B cell (primary cell): ENCODE results near the gene ZFP62. TPM values are rescaled to one million over a fixed set of nuclear protein-coding genes. Genes with fewer than 3 reads are reported as not detected.

ENCODE experiments used
- ATAC-seq: fragments of 200-7000 bp; cut with Tn5 transposase; one replicate; pipeline ENCODE4 v1.10.0; 2021; ENCODE audit warnings: low read depth, mild to moderate bottlenecking, moderate number of reproducible peaks, moderate library complexity
- CTCF ChIA-PET: fragments of 350-600 bp; sonication (Branson Sonifier 250); formaldehyde crosslinking; loops from one replicate; lab custom pipeline; 2021; ENCODE audit warnings: antibody characterized with exemption, inconsistent platforms; lab: Charles Lee
- POLR2A ChIA-PET: fragments of 350-600 bp; sonication (Branson Sonifier 250); formaldehyde crosslinking; loops from one replicate; lab custom pipeline; 2021; ENCODE audit warnings: antibody characterized with exemption; lab: Charles Lee
- DNase-seq: peaks from one replicate; pipeline ENCODE4 v3.0.0; 2013
- H2AFZ ChIP-seq: 2 replicates; pipeline ENCODE4 v1.6.1; 2012; ENCODE audit warnings: mild to moderate bottlenecking, low read depth, low read length; ENCODE audit not compliant: insufficient read depth, poor library complexity, severe bottlenecking
- H3K27ac ChIP-seq, 2 donors: 1 replicate in 1 of 2; 2 replicates in 1 of 2; pipeline ENCODE4 v1.5.1; 2012 to 2013; ENCODE audit warnings: low read length in 2 of 2, mild to moderate bottlenecking in 2 of 2, moderate library complexity in 1 of 2
- H3K27me3 ChIP-seq, 4 experiments: fragments of 200-600 bp in 1 of 4; sonication (generic) in 1 of 4; replicated peaks in 1 of 4; 1 replicate in 2 of 4; 2 replicates in 2 of 4; pipeline versions ENCODE4 v1.6.1 to v1.7.0; 2013 to 2016; ENCODE audit warnings: low read length in 3 of 4, mild to moderate bottlenecking in 2 of 4, mixed read lengths in 1 of 4, moderate library complexity in 1 of 4; ENCODE audit not compliant: insufficient read depth in 4 of 4, control insufficient read depth in 3 of 4; ENCODE audit errors: control extremely low read depth in 1 of 4
- H3K36me3 ChIP-seq, 2 experiments: replicated peaks in 1 of 2; 1 replicate in 1 of 2; 2 replicates in 1 of 2; pipeline versions ENCODE4 v1.6.1 to v1.7.1; 2013; ENCODE audit warnings: low read length in 1 of 2; ENCODE audit not compliant: insufficient read depth in 2 of 2, control insufficient read depth in 1 of 2; ENCODE audit errors: control extremely low read depth in 1 of 2, extremely low read depth in 1 of 2
- H3K4me1 ChIP-seq, 2 donors: fragments of 200-600 bp in 1 of 2; sonication (generic) in 1 of 2; 1 replicate in 1 of 2; 2 replicates in 1 of 2; pipeline versions ENCODE4 v1.5.1 to v1.6.1; 2013 to 2017; ENCODE audit warnings: low read length in 2 of 2; ENCODE audit not compliant: control insufficient read depth in 2 of 2, insufficient read depth in 2 of 2
- H3K4me2 ChIP-seq: replicated peaks from 2 replicates; pipeline ENCODE3; 2012; ENCODE audit warnings: mild to moderate bottlenecking, low read depth, low read length; ENCODE audit not compliant: poor library complexity, severe bottlenecking
- H3K4me3 ChIP-seq, 5 experiments: fragments of 200-600 bp in 1 of 5; sonication (generic) in 1 of 5; 1 replicate in 3 of 5; 2 replicates in 2 of 5; pipeline versions ENCODE4 v1.5.1 to v1.7.0; 2011 to 2016; ENCODE audit warnings: low read length in 4 of 5, mild to moderate bottlenecking in 4 of 5, low read depth in 2 of 5, control low read depth in 1 of 5, moderate library complexity in 1 of 5; ENCODE audit not compliant: insufficient read depth in 1 of 5; ENCODE audit errors: control extremely low read depth in 1 of 5, extremely low read depth in 1 of 5
- H3K79me2 ChIP-seq: fragments of 200-600 bp; sonication (generic); one replicate; pipeline ENCODE4 v1.6.0; 2016; ENCODE audit warnings: low read length; ENCODE audit not compliant: control insufficient read depth, insufficient read depth
- H3K9ac ChIP-seq: fragments of 200-600 bp; sonication (generic); 2 replicates; pipeline ENCODE4 v1.6.1; 2017; ENCODE audit warnings: mild to moderate bottlenecking, low read length, moderate library complexity
- H3K9me3 ChIP-seq, 3 donors: one replicate each; pipeline versions ENCODE4 v1.6.1 to v1.7.1; 2013; ENCODE audit warnings: low read length in 2 of 3; ENCODE audit not compliant: control insufficient read depth in 2 of 3, insufficient read depth in 1 of 3; ENCODE audit errors: control extremely low read depth in 1 of 3
- H4K20me1 ChIP-seq: 2 replicates; pipeline ENCODE4 v1.6.0; 2012; ENCODE audit warnings: mild to moderate bottlenecking, low read length; ENCODE audit not compliant: insufficient read depth, control insufficient read depth, poor library complexity, severe bottlenecking
- H3K27ac Mint-ChIP-seq: one replicate; pipeline ENCODE4 v1.8.0; 2021; ENCODE audit warnings: mixed read lengths
- H3K27me3 Mint-ChIP-seq: one replicate; pipeline ENCODE4 v1.8.0; 2021; ENCODE audit warnings: mixed read lengths
- H3K4me1 Mint-ChIP-seq: one replicate; pipeline ENCODE4 v1.8.0; 2021; ENCODE audit warnings: mixed read lengths
- H3K4me3 Mint-ChIP-seq: one replicate; pipeline ENCODE4 v1.8.0; 2021; ENCODE audit warnings: mixed read lengths
- H3K9me3 Mint-ChIP-seq: one replicate; pipeline ENCODE4 v1.8.0; 2022; ENCODE audit warnings: mixed read lengths; ENCODE audit not compliant: insufficient read depth
- EZH2 ChIP-seq: IDR thresholded peaks from 2 replicates; pipeline ENCODE4 v1.6.1; 2012; ENCODE audit warnings: borderline replicate concordance, low read depth, mild to moderate bottlenecking, moderate library complexity, low read length; ENCODE audit not compliant: insufficient read depth, poor library complexity, severe bottlenecking
- WGBS: methylation state at CpG from one replicate; pipeline ENCODE4 v1.1.5; 2013; ENCODE audit warnings: missing lambda C conversion rate; ENCODE audit not compliant: insufficient coverage; 5-methylcytosine and 5-hydroxymethylcytosine counted together
- intact Hi-C: fragments of 100-400 bp; cut with micrococcal nuclease; formaldehyde crosslinking; loops from one replicate; pipeline ENCODE4 v1.10.0; 2022
- polyA plus RNA-seq: library from polyadenylated mRNA; depleted of rRNA; stranded (reverse); fragments of >200 nt; gene quantifications from 2 replicates; pipeline ENCODE4 v1.2.3, GENCODE V29; 2012
- total RNA-seq, 2 donors: library from RNA; stranded (reverse); fragments of 120-200 nt in 1 of 2; gene quantifications; 1 replicate in 1 of 2; 2 replicates in 1 of 2; pipeline versions ENCODE4 v1.2.3 to v1.2.4, GENCODE V29; 2013 to 2022
- TF ChIP-seq, protein P1 (sequence below): fragments of 200-600 bp; IDR thresholded peaks from one replicate; pipeline ENCODE4 v1.8.0; 2022; ENCODE audit warnings: antibody characterized with exemption, mild to moderate bottlenecking

The ZFP62 gene
- total and polyA plus RNA-seq, 2 donors (not counting 1 experiment from before 2014, with no cell fraction given), result 19.1 to 61.8 TPM

DNA sequence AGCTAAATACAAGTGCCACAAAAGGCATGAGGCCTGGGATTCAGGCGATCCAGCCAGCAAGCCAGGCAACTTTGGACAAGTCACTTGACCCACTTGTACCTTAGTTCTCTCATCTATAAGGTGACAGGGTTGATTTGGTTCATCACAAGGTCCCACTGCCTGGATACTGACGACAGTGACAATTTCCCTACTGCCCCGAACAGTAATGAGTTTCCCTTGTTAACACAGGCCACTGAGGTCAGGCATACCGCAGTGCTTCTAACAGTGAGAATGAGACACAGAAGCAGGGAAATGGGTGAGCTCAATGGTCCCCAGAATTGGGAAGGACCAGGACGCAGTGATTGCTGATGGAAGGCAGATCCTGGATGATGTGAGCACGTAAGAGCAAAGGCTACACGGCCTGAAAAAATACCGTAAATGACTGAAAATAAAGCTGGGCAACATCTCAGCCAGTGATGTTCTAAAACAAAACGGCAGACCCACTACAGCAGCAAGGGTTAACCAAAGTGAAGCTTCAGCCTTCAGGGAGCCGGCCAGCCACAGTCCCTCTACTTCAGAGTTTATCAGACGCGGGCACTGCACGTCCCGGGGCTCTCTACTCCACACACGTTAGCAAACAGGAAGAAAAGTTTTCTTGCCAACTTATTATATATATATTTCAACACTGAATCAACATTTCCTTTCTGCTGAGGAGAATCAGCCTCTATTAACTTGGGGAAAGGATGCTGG, 59.3 kb downstream of the ZFP62 start:
- DNase-seq (no peak), ATAC-seq (no peak)
- H3K4me3 ChIP-seq, result peak overlapping the region; percentile 63 to 96 (median 90)

More for the DNA sequence above, 59.3 kb downstream of the ZFP62 start:
- intact Hi-C loops, result loop anchor here (1.0 to 5.0 kb wide), 7 partner anchors 9 to 461 kb away; partner anchors contain the start of genes RACK1, TRIM41 and TRIM52
- Mint-ChIP-seq H3K4me1 (peaks cover 80% of the 10 kb centered on the region), H3K27ac (peak overlapping the region; percentile 81), H3K27me3 (no peaks in the 10 kb centered on the region), H3K9me3 (no peaks in the 10 kb centered on the region), H3K4me3 (peak overlapping the region; percentile 86)
- Histone ChIP-seq H3K4me1 (peaks cover 75 to 82% of the 10 kb centered on the region in 2 donors), H3K9me3 (no peaks in the 10 kb centered on the region), H3K79me2 (peaks cover 62% of the 10 kb centered on the region), H2AFZ (peak overlapping the region; percentile 47), H4K20me1 (peaks cover 58% of the 10 kb centered on the region), H3K36me3 (peaks cover 6 to 40% of the 10 kb centered on the region in 2 experiments), H3K4me2 (peak overlapping the region; percentile 90), H3K27me3 (no peaks in the 10 kb centered on the region), H3K9ac (peak overlapping the region; percentile 89), H3K27ac (peak overlapping the region in 1 of 2 donors; percentile 57)
- no peak for TF ChIP-seq EZH2
- TF ChIP-seq, protein P1, sequence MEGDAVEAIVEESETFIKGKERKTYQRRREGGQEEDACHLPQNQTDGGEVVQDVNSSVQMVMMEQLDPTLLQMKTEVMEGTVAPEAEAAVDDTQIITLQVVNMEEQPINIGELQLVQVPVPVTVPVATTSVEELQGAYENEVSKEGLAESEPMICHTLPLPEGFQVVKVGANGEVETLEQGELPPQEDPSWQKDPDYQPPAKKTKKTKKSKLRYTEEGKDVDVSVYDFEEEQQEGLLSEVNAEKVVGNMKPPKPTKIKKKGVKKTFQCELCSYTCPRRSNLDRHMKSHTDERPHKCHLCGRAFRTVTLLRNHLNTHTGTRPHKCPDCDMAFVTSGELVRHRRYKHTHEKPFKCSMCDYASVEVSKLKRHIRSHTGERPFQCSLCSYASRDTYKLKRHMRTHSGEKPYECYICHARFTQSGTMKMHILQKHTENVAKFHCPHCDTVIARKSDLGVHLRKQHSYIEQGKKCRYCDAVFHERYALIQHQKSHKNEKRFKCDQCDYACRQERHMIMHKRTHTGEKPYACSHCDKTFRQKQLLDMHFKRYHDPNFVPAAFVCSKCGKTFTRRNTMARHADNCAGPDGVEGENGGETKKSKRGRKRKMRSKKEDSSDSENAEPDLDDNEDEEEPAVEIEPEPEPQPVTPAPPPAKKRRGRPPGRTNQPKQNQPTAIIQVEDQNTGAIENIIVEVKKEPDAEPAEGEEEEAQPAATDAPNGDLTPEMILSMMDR, result no peak
- 33% methylated on average over 8 of the region's 15 CpGs for WGBS
- POLR2A ChIA-PET, result interaction anchor here (0.8 to 2.8 kb wide), 5 partner anchors 9 to 60 kb away, joined by 3 to 56 read pairs (median 5); partner anchors contain the start of gene ZFP62
- CTCF ChIA-PET, result interaction anchor here (0.9 to 3.1 kb wide), 7 partner anchors 13 to 67 kb away, joined by 3 to 12 read pairs (median 4); partner anchors contain the start of gene ZFP62
